Aorta (tissue), 5 donors: ENCODE data around the gene CFAP251. TPM values are rescaled to one million over a fixed set of nuclear protein-coding genes. Genes with fewer than 3 reads are reported as not detected.

Source experiments
- ATAC-seq: fragments of 200-7000 bp; cut with Tn5 transposase; one replicate; pipeline ENCODE4 v1.9.1; 2022; ENCODE audit warnings: moderate library complexity; ENCODE audit not compliant: low FRiP score
- DNase-seq, 2 donors: peaks; one replicate each; pipeline ENCODE4 v3.0.0-alpha.2; 2020
- H3K27ac ChIP-seq, 2 donors: one replicate each; pipeline ENCODE4 v1.5.1; 2013; ENCODE audit warnings: low read length in 2 of 2, mild to moderate bottlenecking in 2 of 2, moderate library complexity in 2 of 2, control low read depth in 1 of 2, inconsistent platforms in 1 of 2, low read depth in 1 of 2
- H3K27me3 ChIP-seq, 2 donors: one replicate each; pipeline ENCODE4 v1.6.1; 2013; ENCODE audit warnings: control low read depth in 1 of 2, low read length in 1 of 2, mild to moderate bottlenecking in 1 of 2, moderate library complexity in 1 of 2; ENCODE audit not compliant: insufficient read depth in 2 of 2, control insufficient read depth in 1 of 2
- H3K36me3 ChIP-seq, 2 donors: one replicate each; pipeline ENCODE4 v1.6.1; 2013; ENCODE audit warnings: control low read depth in 1 of 2, low read length in 1 of 2, mild to moderate bottlenecking in 1 of 2; ENCODE audit not compliant: insufficient read depth in 2 of 2, control insufficient read depth in 1 of 2
- H3K4me1 ChIP-seq, 2 donors: one replicate each; pipeline ENCODE4 v1.6.1; 2013; ENCODE audit warnings: low read length in 2 of 2, control low read depth in 1 of 2, mild to moderate bottlenecking in 1 of 2, moderate library complexity in 1 of 2; ENCODE audit not compliant: insufficient read depth in 2 of 2, control insufficient read depth in 1 of 2
- H3K4me3 ChIP-seq, 2 donors: one replicate each; pipeline ENCODE4 v1.5.1; 2013; ENCODE audit warnings: low read length in 2 of 2, control low read depth in 1 of 2, mild to moderate bottlenecking in 1 of 2
- H3K9me3 ChIP-seq: one replicate; pipeline ENCODE4 v1.6.1; 2013; ENCODE audit warnings: mild to moderate bottlenecking, low read length; ENCODE audit not compliant: control insufficient read depth
- WGBS, 2 donors: extraction: QIAGEN DNeasy Blood & Tissue Kit; methylation state at CpG; one replicate each; pipeline ENCODE4 v1.1.7; 2013; 5-methylcytosine and 5-hydroxymethylcytosine counted together
- intact Hi-C, 2 donors: fragments of 100-400 bp; cut with DNase I; formaldehyde crosslinking; loops; one replicate each; pipeline versions ENCODE4 v1.14.2 to v1.15.0; 2022
- polyA plus RNA-seq, 2 donors: library from polyadenylated mRNA; stranded (reverse); fragments of 200-250 nt; gene quantifications; one replicate each; pipeline ENCODE4 v1.2.3, GENCODE V29; 2013
- total RNA-seq, 2 donors: library from RNA; stranded (reverse); fragmentation: NEBNext Ultra II Directional; extraction: Animal tissue kit (Norgen Biotek cat#: 25700); gene quantifications; one replicate each; pipeline ENCODE4 v1.2.1, GENCODE V29; 2021
- donor health status: healthy with polysubstance abuse.
- donor health status: Bipolar disorder and iron deficiency.
- donor health status: DM: no; HTN: no; CAD: no.
- donor health status: DM: no; HTN: no; CAD: no.
- donor health status: DM: yes; HTN: yes; CAD: no.

Gene CFAP251
- total and polyA plus RNA-seq, 4 donors: 0.88 to 3.9 (median 2.2) TPM

- H3K4me3 ChIP-seq: no peak overlapping the region
These were observed 91.3 kb downstream of the CFAP251 start for GRCh38 chr12:122009741-122010140.

GRCh38 chr12:122012184-122012583 is 93.8 kb downstream of the CFAP251 start:
- no peaks in the 10 kb centered on the region for H3K27me3 ChIP-seq
- H3K9me3 ChIP-seq: no peaks in the 10 kb centered on the region
- peak in 1 of 2 donors; percentile 7 for DNase-seq
- no peak overlapping the region for H3K27ac ChIP-seq
- intact Hi-C loops: no loop called here
- no peak for ATAC-seq
- no peak overlapping the region for H3K4me3 ChIP-seq
- no peaks in the 10 kb centered on the region for H3K4me1 ChIP-seq
- H3K36me3 ChIP-seq: no peaks in the 10 kb centered on the region
- 87 to 91% methylated on average over 6 of the region's 6 CpGs for WGBS, 2 donors

More at GRCh38 chr12:122009741-122010140, 91.3 kb downstream of the CFAP251 start:
- no peaks in the 10 kb centered on the region for H3K27me3 ChIP-seq
- intact Hi-C loops: loop anchor here in 1 of 2 donors (5.0 kb wide), 1 partner anchor 42 kb away; no protein-coding TSS in a partner anchor
- no peaks in the 10 kb centered on the region for H3K9me3 ChIP-seq
- no peaks in the 10 kb centered on the region for H3K4me1 ChIP-seq
- H3K27ac ChIP-seq: no peak overlapping the region
- ATAC-seq (no peak), DNase-seq (peak; percentile 15 to 61)
- WGBS, 2 donors: 87 to 88% methylated on average over 9 of the region's 9 CpGs
- H3K36me3 ChIP-seq: no peaks in the 10 kb centered on the region

GRCh38 chr12:122013136-122013535 is 94.7 kb downstream of the CFAP251 start:
- no peak overlapping the region for H3K4me3 ChIP-seq
- 93 to 95% methylated on average over 4 of the region's 4 CpGs for WGBS, 2 donors
- no peak overlapping the region for H3K27ac ChIP-seq
- no peaks in the 10 kb centered on the region for H3K36me3 ChIP-seq
- H3K4me1 ChIP-seq: no peaks in the 10 kb centered on the region
- ATAC-seq (no peak), DNase-seq (no peak)
- H3K27me3 ChIP-seq: no peaks in the 10 kb centered on the region
- H3K9me3 ChIP-seq: no peaks in the 10 kb centered on the region
- intact Hi-C loops: no loop called here

- Histone ChIP-seq H3K36me3 (no peaks in the 10 kb centered on the region), H3K4me3 (no peak overlapping the region), H3K27me3 (no peaks in the 10 kb centered on the region), H3K9me3 (no peaks in the 10 kb centered on the region), H3K4me1 (no peaks in the 10 kb centered on the region), H3K27ac (no peak overlapping the region)
- ATAC-seq (no peak), DNase-seq (peak in 1 of 2 donors; percentile 9)
- intact Hi-C loops: no loop called here
- WGBS, 2 donors: 91 to 92% methylated on average over 19 of the region's 19 CpGs
These were observed 95.6 kb downstream of the CFAP251 start for GRCh38 chr12:122013791-122014590.

GRCh38 chr12:122014781-122015180 is 96.4 kb downstream of the CFAP251 start:
- no peak for ATAC-seq
- H3K4me3 ChIP-seq: no peak overlapping the region
- intact Hi-C loops: no loop called here
- H3K4me1 ChIP-seq: no peaks in the 10 kb centered on the region
- no peak for DNase-seq
- WGBS, 2 donors: 94 to 96% methylated on average over 5 of the region's 5 CpGs
- H3K36me3 ChIP-seq: no peaks in the 10 kb centered on the region
- H3K27ac ChIP-seq: no peak overlapping the region
- no peaks in the 10 kb centered on the region for H3K27me3 ChIP-seq
- H3K9me3 ChIP-seq: no peaks in the 10 kb centered on the region

GRCh38 chr12:122018457-122018856 is 100.1 kb downstream of the CFAP251 start:
- intact Hi-C loops: no loop called here
- no peaks in the 10 kb centered on the region for H3K9me3 ChIP-seq
- H3K4me1 ChIP-seq: peaks cover 0 to 1% of the 10 kb centered on the region in 2 donors
- no peak overlapping the region for H3K4me3 ChIP-seq
- H3K27me3 ChIP-seq: no peaks in the 10 kb centered on the region
- DNase-seq (no peak), ATAC-seq (no peak)
- H3K27ac ChIP-seq: no peak overlapping the region
- no peaks in the 10 kb centered on the region for H3K36me3 ChIP-seq

- ATAC-seq (no peak), DNase-seq (no peak)
- peaks cover 0 to 1% of the 10 kb centered on the region in 2 donors for H3K4me1 ChIP-seq
- H3K36me3 ChIP-seq: no peaks in the 10 kb centered on the region
- WGBS, 2 donors: 97 to 99% methylated on average over 4 of the region's 4 CpGs
- intact Hi-C loops: no loop called here
- no peak overlapping the region for H3K27ac ChIP-seq
- H3K27me3 ChIP-seq: no peaks in the 10 kb centered on the region
- no peak overlapping the region for H3K4me3 ChIP-seq
- no peaks in the 10 kb centered on the region for H3K9me3 ChIP-seq
These were observed 100.5 kb downstream of the CFAP251 start for GRCh38 chr12:122018937-122019336.

GRCh38 chr12:122020795-122021192 is 102.4 kb downstream of the CFAP251 start:
- Histone ChIP-seq H3K27me3 (no peaks in the 10 kb centered on the region), H3K9me3 (no peaks in the 10 kb centered on the region), H3K27ac (no peak overlapping the region), H3K4me3 (peak overlapping the region in 1 of 2 donors; percentile 96), H3K36me3 (no peaks in the 10 kb centered on the region), H3K4me1 (peaks cover 0 to 1% of the 10 kb centered on the region in 2 donors)
- WGBS, 2 donors: 57 to 66% methylated on average over 15 to 16 of the region's 16 CpGs
- DNase-seq (no peak), ATAC-seq (no peak)
- intact Hi-C loops: loop anchor here in 1 of 2 donors (5.0 kb wide), 1 partner anchor 103 kb away; the partner anchor contains the start of gene CFAP251
